Liver (tissue), 9 donors: Measurements from ENCODE around the gene DNAAF5. TPM values are rescaled to one million over a fixed set of nuclear protein-coding genes. Genes with fewer than 3 reads are reported as not detected.

Experiments used
- DNase-seq: peaks from one replicate; pipeline ENCODE4 v3.0.0-alpha.2; 2017; ENCODE audit warnings: low spot score
- H3K27ac ChIP-seq, 2 donors: one replicate each; pipeline ENCODE4 v1.7.0; 2013; ENCODE audit warnings: inconsistent platforms in 2 of 2, low read length in 2 of 2, control low read depth in 1 of 2, low read depth in 1 of 2, mild to moderate bottlenecking in 1 of 2
- H3K27me3 ChIP-seq, 4 donors: one replicate each; pipeline versions ENCODE4 v1.6.1 to v1.7.0; 2013; ENCODE audit warnings: low read length in 3 of 4, inconsistent platforms in 1 of 4, mild to moderate bottlenecking in 1 of 4, moderate library complexity in 1 of 4; ENCODE audit not compliant: control insufficient read depth in 4 of 4, insufficient read depth in 4 of 4
- H3K36me3 ChIP-seq, 4 donors: one replicate each; pipeline versions ENCODE4 v1.6.1 to v1.7.0; 2013; ENCODE audit warnings: low read length in 3 of 4, mild to moderate bottlenecking in 3 of 4, low read depth in 1 of 4, moderate library complexity in 1 of 4; ENCODE audit not compliant: control insufficient read depth in 4 of 4, insufficient read depth in 3 of 4
- H3K4me1 ChIP-seq, 4 donors: one replicate each; pipeline versions ENCODE4 v1.6.1 to v1.7.0; 2013; ENCODE audit warnings: low read length in 3 of 4, mild to moderate bottlenecking in 3 of 4, moderate library complexity in 1 of 4; ENCODE audit not compliant: control insufficient read depth in 4 of 4, insufficient read depth in 4 of 4
- H3K4me3 ChIP-seq, 3 donors: one replicate each; pipeline versions ENCODE4 v1.6.1 to v1.7.0; 2013; ENCODE audit warnings: low read length in 3 of 3, control low read depth in 1 of 3, low read depth in 1 of 3, mild to moderate bottlenecking in 1 of 3
- H3K9ac ChIP-seq, 2 donors: one replicate each; pipeline ENCODE4 v1.7.0; 2013; ENCODE audit warnings: low read length in 2 of 2, mild to moderate bottlenecking in 2 of 2, moderate library complexity in 2 of 2, control low read depth in 1 of 2, low read depth in 1 of 2
- H3K9me3 ChIP-seq, 4 donors: one replicate each; pipeline versions ENCODE4 v1.6.1 to v1.7.0; 2013; ENCODE audit warnings: low read length in 3 of 4; ENCODE audit not compliant: control insufficient read depth in 4 of 4
- ATF3 ChIP-seq: IDR thresholded peaks from 2 replicates; pipeline ENCODE4 v1.6.1; 2016; ENCODE audit warnings: antibody characterized with exemption
- CTCF ChIP-seq: fragments of 150-350 bp; IDR thresholded peaks from 2 replicates; pipeline ENCODE4 v1.5.1; 2017; ENCODE audit warnings: improper control_type of control experiment, low read depth, low read length; ENCODE audit not compliant: missing input control
- GABPA ChIP-seq, 2 donors: IDR thresholded peaks in 1 of 2; conservative IDR thresholded peaks in 1 of 2; 2 replicates each; pipeline ENCODE4 v1.6.1; 2016; ENCODE audit warnings: antibody characterized with exemption in 2 of 2, mild to moderate bottlenecking in 1 of 2, moderate library complexity in 1 of 2
- HNF4G ChIP-seq: IDR thresholded peaks from 2 replicates; pipeline ENCODE4 v1.6.1; 2016; ENCODE audit warnings: antibody characterized with exemption
- JUND ChIP-seq, 2 donors: IDR thresholded peaks; 2 replicates each; pipeline ENCODE4 v1.6.1; 2016; ENCODE audit warnings: antibody characterized with exemption in 2 of 2
- NR2F2 ChIP-seq: IDR thresholded peaks from 2 replicates; pipeline ENCODE4 v1.6.1; 2016; ENCODE audit warnings: antibody characterized with exemption
- RAD21 ChIP-seq, 2 donors: IDR thresholded peaks; 2 replicates each; pipeline ENCODE4 v1.6.1; 2016; ENCODE audit warnings: antibody characterized with exemption in 2 of 2, mild to moderate bottlenecking in 2 of 2
- REST ChIP-seq: IDR thresholded peaks from 2 replicates; pipeline ENCODE4 v1.6.1; 2016; ENCODE audit warnings: antibody characterized with exemption, mild to moderate bottlenecking
- RXRA ChIP-seq, 2 donors: IDR thresholded peaks; 2 replicates each; pipeline ENCODE4 v1.6.1; 2017 to 2018; ENCODE audit warnings: antibody characterized with exemption in 2 of 2, mild to moderate bottlenecking in 1 of 2
- SP1 ChIP-seq: IDR thresholded peaks from 2 replicates; pipeline ENCODE4 v1.6.1; 2018; ENCODE audit warnings: antibody characterized with exemption, mild to moderate bottlenecking
- TAF1 ChIP-seq: conservative IDR thresholded peaks from 2 replicates; pipeline ENCODE4 v1.6.1; 2016; ENCODE audit warnings: antibody characterized with exemption, mild to moderate bottlenecking
- WGBS: extraction: QIAGEN DNeasy Blood & Tissue Kit; methylation state at CpG from one replicate; pipeline ENCODE4 v1.1.7; 2013; 5-methylcytosine and 5-hydroxymethylcytosine counted together
- polyA plus RNA-seq, 2 donors: library from polyadenylated mRNA; stranded (reverse) in 1 of 2; unstranded in 1 of 2; fragments of 200-250 nt in 1 of 2; fragments of >200 nt in 1 of 2; fragmentation: Nextera tagmentation in 1 of 2; extraction: Ambion mirVana in 1 of 2; gene quantifications; one replicate each; pipeline versions ENCODE4 v1.2.1 to v1.2.3, GENCODE V29; 2013 to 2015
- total RNA-seq, 2 donors: library from RNA; depleted of rRNA; stranded (reverse); fragments of >200 nt; gene quantifications; one replicate each; pipeline ENCODE4 v1.2.3, GENCODE V29; 2014
- TF ChIP-seq, protein P1 (sequence below): IDR thresholded peaks from 2 replicates; pipeline ENCODE4 v1.6.1; 2016; ENCODE audit warnings: antibody characterized with exemption
- donor health status: healthy.
- donor health status: healthy.
- donor health status: healthy.
- donor health status: healthy.
- donor health status: healthy.

The DNAAF5 gene
- total and polyA plus RNA-seq, 4 donors: 3.1 to 11.1 (median 9.5) TPM

DNA sequence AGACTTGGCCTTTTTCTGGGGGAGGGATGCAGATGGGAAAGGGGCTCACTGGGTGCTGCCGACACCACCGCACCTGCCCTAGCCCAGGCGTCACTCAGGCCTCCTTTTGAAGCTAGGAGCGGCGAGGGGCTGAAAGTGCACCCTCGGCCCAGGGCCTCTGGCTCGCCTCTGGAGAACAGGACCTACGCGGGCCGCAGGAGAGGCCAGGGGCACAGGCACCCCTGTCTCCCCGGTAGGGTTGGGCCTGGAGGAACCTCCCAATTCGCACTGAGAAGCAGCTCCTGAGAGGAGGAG, 47.1 kb downstream of the DNAAF5 start:
- no peak for DNase-seq
- H3K27ac ChIP-seq: no peak overlapping the region
- WGBS: 98% methylated on average over 12 of the region's 12 CpGs
- no peaks in the 10 kb centered on the region for H3K9me3 ChIP-seq
- H3K4me1 ChIP-seq: no peaks in the 10 kb centered on the region
- no peak for TF ChIP-seq NR2F2
- no peak for TF ChIP-seq TAF1
- TF ChIP-seq, protein P1, sequence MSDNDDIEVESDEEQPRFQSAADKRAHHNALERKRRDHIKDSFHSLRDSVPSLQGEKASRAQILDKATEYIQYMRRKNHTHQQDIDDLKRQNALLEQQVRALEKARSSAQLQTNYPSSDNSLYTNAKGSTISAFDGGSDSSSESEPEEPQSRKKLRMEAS: no peak
- no peak for TF ChIP-seq GABPA (IDR thresholded peaks at IDR 0.05 in 1 of 2, conservative IDR thresholded peaks at IDR 0.05 in 1 of 2)
- no peak for TF ChIP-seq SP1
- no peak for TF ChIP-seq HNF4G
- TF ChIP-seq ATF3: no peak
- TF ChIP-seq JUND (IDR thresholded peaks at IDR 0.05): no peak
- H3K27me3 ChIP-seq: no peaks in the 10 kb centered on the region
- H3K9ac ChIP-seq: no peak overlapping the region
- peaks cover 0 to 20% (median 5%) of the 10 kb centered on the region in 4 donors for H3K36me3 ChIP-seq
- no peak overlapping the region for H3K4me3 ChIP-seq

GRCh38 chr7:774161-775109, 47.9 kb downstream of the DNAAF5 start:
- WGBS: 74% methylated on average over 65 of the region's 65 CpGs
- Histone ChIP-seq H3K36me3 (peaks cover 0 to 16% (median 5%) of the 10 kb centered on the region in 4 donors), H3K9me3 (no peaks in the 10 kb centered on the region), H3K27ac (no peak overlapping the region), H3K27me3 (no peaks in the 10 kb centered on the region), H3K4me1 (no peaks in the 10 kb centered on the region), H3K9ac (no peak overlapping the region), H3K4me3 (no peak overlapping the region)
- TF ChIP-seq RXRA (IDR thresholded peaks at IDR 0.05) (no peak), CTCF (peak; percentile 83), RAD21 (IDR thresholded peaks at IDR 0.05) (peak; percentile 81 to 94), REST (no peak)
- peak; percentile 73 for DNase-seq
